Tibial artery (tissue), 4 donors: Measurements from ENCODE around the gene NEURL2.

ENCODE experiments used
- DNase-seq, 2 donors: peaks; one replicate each; pipeline ENCODE4 v3.0.0-alpha.2; 2019
- H3K27ac ChIP-seq, 2 donors: fragments of 200-600 bp; sonication (generic) in 1 of 2; 1 replicate in 1 of 2; 2 replicates in 1 of 2; pipeline ENCODE4 v1.5.1; 2018 to 2019; ENCODE audit warnings: mild to moderate bottlenecking in 1 of 2
- H3K27me3 ChIP-seq, 2 donors: fragments of 200-600 bp; sonication (generic) in 1 of 2; one replicate each; pipeline versions ENCODE4 v1.5.1 to v1.6.0; 2016 to 2019
- H3K36me3 ChIP-seq, 3 donors: fragments of 200-600 bp; sonication (generic) in 2 of 3; one replicate each; pipeline ENCODE4 v1.5.1; 2016 to 2019; ENCODE audit warnings: mild to moderate bottlenecking in 2 of 3
- H3K4me1 ChIP-seq, 4 donors: fragments of 200-600 bp; sonication (generic) in 2 of 4; 1 replicate in 3 of 4; 2 replicates in 1 of 4; pipeline ENCODE4 v1.5.1; 2016 to 2019
- H3K4me3 ChIP-seq, 2 donors: fragments of 200-600 bp; sonication (generic) in 1 of 2; 1 replicate in 1 of 2; 2 replicates in 1 of 2; pipeline ENCODE4 v1.5.1; 2018 to 2019; ENCODE audit warnings: mild to moderate bottlenecking in 2 of 2
- H3K9me3 ChIP-seq, 3 donors: fragments of 200-600 bp; sonication (generic) in 1 of 3; one replicate each; pipeline ENCODE4 v1.5.1; 2016 to 2019
- intact Hi-C: fragments of 100-400 bp; cut with DNase I; formaldehyde crosslinking; loops from one replicate; pipeline ENCODE4 v1.15.0; 2023; ENCODE audit warnings: low total_unique reads
- TF ChIP-seq, protein P1 (sequence below), 2 experiments: fragments of 200-600 bp in 1 of 2; fragments of 450-650 bp in 1 of 2; IDR thresholded peaks; one replicate each; pipeline ENCODE4 v1.5.1; 2017 to 2019; ENCODE audit warnings: antibody characterized with exemption in 2 of 2, mild to moderate bottlenecking in 1 of 2, moderate library complexity in 1 of 2

NEURL2 gene

DNA sequence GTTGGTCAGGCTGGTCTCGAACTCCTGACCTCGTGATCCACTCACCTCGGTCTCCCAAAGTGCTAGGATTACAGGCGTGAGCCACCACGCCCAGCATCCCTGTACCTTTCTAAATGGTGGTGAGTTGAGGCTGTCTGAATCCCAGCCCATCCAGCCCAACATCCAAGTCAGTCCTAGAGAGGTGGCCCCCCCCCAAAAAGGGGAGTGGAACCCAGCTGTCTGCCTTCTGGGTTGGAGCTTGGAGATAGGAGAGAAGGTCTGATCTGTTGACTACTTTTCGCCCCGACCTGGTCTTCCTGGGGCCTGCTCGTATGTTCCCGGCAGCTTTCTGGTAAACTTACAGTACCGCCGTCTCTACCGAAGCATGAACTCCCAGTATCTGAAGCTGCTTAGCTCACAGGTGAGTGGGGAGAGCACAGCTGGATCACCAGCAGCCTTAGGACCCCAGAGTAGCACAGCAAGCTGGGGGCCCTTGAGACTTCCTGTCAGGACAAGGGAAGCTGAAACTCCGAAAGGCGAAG is 5.7 kb upstream of the NEURL2 start:
- Histone ChIP-seq H3K36me3 (peaks cover 19 to 77% (median 71%) of the 10 kb centered on the region in 3 donors), H3K4me3 (no peak overlapping the region), H3K9me3 (no peaks in the 10 kb centered on the region), H3K27ac (no peak overlapping the region), H3K27me3 (no peaks in the 10 kb centered on the region), H3K4me1 (peaks cover 0 to 14% (median 7%) of the 10 kb centered on the region in 4 donors)
- TF ChIP-seq, protein P1, sequence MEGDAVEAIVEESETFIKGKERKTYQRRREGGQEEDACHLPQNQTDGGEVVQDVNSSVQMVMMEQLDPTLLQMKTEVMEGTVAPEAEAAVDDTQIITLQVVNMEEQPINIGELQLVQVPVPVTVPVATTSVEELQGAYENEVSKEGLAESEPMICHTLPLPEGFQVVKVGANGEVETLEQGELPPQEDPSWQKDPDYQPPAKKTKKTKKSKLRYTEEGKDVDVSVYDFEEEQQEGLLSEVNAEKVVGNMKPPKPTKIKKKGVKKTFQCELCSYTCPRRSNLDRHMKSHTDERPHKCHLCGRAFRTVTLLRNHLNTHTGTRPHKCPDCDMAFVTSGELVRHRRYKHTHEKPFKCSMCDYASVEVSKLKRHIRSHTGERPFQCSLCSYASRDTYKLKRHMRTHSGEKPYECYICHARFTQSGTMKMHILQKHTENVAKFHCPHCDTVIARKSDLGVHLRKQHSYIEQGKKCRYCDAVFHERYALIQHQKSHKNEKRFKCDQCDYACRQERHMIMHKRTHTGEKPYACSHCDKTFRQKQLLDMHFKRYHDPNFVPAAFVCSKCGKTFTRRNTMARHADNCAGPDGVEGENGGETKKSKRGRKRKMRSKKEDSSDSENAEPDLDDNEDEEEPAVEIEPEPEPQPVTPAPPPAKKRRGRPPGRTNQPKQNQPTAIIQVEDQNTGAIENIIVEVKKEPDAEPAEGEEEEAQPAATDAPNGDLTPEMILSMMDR (IDR thresholded peaks at IDR 0.05): no peak
- no peak for DNase-seq
- intact Hi-C loops: no loop called here

DNA sequence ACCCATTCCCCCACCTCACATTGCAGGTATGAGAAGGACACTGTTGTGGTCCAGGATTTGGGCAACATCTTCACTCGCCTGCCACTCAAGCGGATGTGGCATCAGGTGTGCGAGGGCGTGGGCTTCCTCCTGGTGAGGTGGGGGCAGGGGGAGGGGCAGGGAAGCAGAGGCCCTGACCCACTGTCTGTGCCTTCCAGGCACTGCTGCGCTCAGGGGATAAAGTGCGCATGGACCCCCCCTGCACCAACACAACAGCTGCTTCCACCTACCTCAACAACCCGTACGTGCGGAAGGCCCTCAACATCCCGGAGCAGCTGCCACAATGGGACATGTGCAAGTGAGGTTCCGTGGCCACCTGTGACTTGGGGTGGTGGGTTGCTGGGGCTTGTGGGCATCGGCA is 3.8 kb upstream of the NEURL2 start:
- Histone ChIP-seq H3K27ac (no peak overlapping the region), H3K4me1 (peaks cover 0 to 24% (median 13%) of the 10 kb centered on the region in 4 donors), H3K9me3 (no peaks in the 10 kb centered on the region), H3K36me3 (peaks cover 19 to 73% (median 57%) of the 10 kb centered on the region in 3 donors), H3K4me3 (no peak overlapping the region), H3K27me3 (no peaks in the 10 kb centered on the region)
- intact Hi-C loops: loop anchor here (5.0 kb wide), 1 partner anchor 38 kb away; the partner anchor contains the start of gene PCIF1
- no peak for DNase-seq
- TF ChIP-seq, protein P1 (IDR thresholded peaks at IDR 0.05): no peak

DNA sequence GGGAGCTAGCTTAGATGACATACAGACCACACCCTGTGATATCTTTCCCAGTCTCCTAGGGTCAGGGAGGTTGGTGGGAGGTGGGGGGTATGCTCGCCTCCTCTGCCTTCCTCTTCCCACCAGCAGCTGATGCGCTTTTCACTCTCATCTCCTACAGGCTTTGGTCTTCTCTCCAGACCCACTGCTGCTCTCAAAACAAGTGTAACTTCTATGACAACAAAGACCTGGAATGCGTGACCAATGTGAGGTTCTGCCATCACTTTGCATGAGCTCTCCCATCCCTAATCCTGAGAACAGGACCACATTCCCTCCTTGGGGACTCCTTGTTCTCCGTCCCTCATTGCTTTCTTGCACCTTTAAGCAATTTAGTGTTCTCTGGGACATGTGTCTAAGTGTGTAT is 2.8 kb upstream of the NEURL2 start:
- peaks cover 0 to 32% (median 21%) of the 10 kb centered on the region in 4 donors for H3K4me1 ChIP-seq
- no peak overlapping the region for H3K27ac ChIP-seq
- no peaks in the 10 kb centered on the region for H3K27me3 ChIP-seq
- H3K9me3 ChIP-seq: no peaks in the 10 kb centered on the region
- TF ChIP-seq, protein P1 (IDR thresholded peaks at IDR 0.05): no peak
- intact Hi-C loops: loop anchor here (5.0 kb wide), 1 partner anchor 38 kb away; the partner anchor contains the start of gene PCIF1
- H3K4me3 ChIP-seq: no peak overlapping the region
- DNase-seq: no peak
- H3K36me3 ChIP-seq: peaks cover 19 to 64% (median 49%) of the 10 kb centered on the region in 3 donors

DNA sequence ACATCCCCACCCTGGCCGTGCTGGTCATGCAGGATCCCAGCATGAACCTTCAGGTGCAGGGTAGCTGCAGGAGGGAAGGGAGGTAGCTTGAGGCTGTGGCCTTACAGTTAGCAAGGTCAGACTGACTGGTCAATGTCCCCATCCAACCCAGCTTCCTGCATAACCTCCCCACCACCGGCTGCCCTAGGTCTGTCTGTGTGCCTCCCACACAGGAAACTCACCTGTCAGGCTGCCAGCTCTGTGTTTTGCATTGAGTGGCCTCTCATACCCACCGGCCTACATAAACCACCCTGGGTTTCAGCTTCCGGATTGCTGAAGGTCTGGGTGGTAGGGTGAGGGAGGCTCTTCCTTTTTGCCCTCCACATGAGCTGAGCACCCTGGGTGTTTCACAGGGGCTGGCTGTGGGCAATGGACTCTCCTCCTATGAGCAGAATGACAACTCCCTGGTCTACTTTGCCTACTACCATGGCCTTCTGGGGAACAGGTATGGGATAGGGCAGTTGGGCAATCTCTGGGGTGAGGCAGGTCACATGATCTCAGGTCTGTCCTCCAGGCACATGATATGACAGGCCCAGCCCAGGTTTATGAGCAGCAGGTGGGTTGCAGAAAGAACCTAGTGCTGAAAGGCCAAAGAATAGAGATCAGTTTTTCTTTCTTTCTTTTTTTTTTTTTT is 2.0 kb upstream of the NEURL2 start:
- DNase-seq: no peak
- Histone ChIP-seq H3K9me3 (no peaks in the 10 kb centered on the region), H3K4me1 (peaks cover 0 to 33% (median 24%) of the 10 kb centered on the region in 4 donors), H3K36me3 (peaks cover 17 to 61% (median 46%) of the 10 kb centered on the region in 3 donors), H3K27me3 (no peaks in the 10 kb centered on the region), H3K27ac (no peak overlapping the region), H3K4me3 (no peak overlapping the region)
- intact Hi-C loops: loop anchor here (5.0 kb wide), 1 partner anchor 39 kb away; the partner anchor contains the start of gene PCIF1
- TF ChIP-seq, protein P1 (IDR thresholded peaks at IDR 0.05): no peak

DNA sequence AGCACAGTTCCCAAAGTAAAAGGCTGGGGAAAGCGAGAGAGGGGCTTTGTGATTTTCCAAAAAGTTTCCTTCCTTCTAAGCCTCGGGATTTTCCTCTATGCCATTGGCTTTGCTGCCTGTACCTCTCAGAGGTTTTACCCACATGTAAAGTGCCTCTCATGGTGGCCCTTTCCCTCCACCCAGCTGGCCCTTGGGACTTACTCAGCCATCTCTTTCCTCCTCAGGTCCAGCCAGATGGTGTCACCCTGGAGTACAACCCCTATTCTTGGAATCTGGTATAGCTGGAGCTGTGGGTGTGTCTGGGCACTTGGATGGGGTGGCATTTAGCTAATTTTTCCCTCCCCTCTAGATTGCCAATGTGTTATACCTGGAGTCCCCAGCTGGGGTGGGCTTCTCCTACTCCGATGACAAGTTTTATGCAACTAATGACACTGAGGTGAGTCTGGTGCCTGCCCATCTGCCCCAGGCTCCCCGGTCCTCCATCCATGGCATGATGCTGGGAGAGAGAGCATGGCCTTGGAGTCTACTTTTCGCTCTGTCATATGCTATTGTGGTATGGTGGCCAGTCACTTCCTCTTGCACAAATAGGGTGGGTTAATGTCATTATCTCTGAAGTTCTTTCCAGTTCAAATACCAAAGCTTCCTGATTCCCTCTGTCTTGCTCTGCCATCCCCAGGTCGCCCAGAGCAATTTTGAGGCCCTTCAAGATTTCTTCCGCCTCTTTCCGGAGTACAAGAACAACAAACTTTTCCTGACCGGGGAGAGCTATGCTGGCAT is 1.2 kb upstream of the NEURL2 start:
- peak in 1 of 2 donors; percentile 28 for DNase-seq
- peak overlapping the region; percentile 58 to 82 for H3K4me3 ChIP-seq
- intact Hi-C loops: loop anchor here (5.0 kb wide), 1 partner anchor 40 kb away; the partner anchor contains the start of gene PCIF1
- H3K36me3 ChIP-seq: peaks cover 10 to 61% (median 44%) of the 10 kb centered on the region in 3 donors
- H3K4me1 ChIP-seq: peaks cover 0 to 33% (median 24%) of the 10 kb centered on the region in 4 donors
- TF ChIP-seq, protein P1 (IDR thresholded peaks at IDR 0.05): no peak
- H3K9me3 ChIP-seq: no peaks in the 10 kb centered on the region
- no peaks in the 10 kb centered on the region for H3K27me3 ChIP-seq
- peak overlapping the region; percentile 79 to 89 for H3K27ac ChIP-seq
